Measurements from ENCODE around the gene UQCRHL.

The UQCRHL gene

DNA sequence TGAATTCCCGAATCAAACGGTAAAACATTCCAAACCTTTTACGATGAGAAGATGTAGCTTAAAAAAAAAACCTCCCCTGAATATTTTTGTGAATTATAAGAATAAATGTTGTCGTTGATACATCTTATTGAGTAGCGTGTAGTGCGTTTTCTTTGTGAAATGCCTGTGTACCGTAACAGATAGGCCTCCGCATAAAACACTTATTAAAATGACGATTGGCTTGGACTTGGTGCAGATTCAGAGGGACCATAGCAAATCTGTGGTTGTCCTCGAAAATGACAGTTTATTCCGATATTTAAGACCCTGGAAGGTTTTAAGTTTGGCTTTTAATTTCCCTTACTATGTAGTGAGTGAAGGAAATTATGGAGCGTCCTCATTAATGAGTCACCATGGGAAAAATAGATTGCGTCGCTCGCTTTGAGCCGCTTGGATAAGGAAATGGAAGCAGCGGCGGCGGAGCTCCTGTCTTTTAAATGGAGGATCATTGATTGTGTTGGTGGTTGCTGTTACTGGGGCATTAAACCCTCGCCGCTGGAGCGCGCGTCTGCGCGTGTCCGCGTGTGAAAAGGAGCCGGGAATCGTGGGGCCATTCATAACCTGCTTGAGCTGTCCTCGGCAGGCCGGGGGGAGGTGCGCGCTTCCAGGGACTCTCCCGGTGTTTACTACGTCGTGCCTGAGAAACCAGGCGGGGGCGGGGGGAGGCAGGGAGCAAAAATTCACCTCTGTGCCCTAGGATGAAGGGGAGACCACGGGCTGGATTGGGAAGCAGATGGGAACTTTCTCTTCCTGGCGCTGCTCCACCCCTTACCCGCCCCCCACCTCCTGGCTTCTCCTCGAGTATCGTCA, 41.7 kb upstream of the UQCRHL start:
- Histone ChIP-seq H3K27ac (ENCODE audit: low read length) (peak overlapping the region; percentile 61), H3K9ac (ENCODE audit: low read length) (peak overlapping the region; percentile 76), H3K4me3 (ENCODE audit: low read length) (peak overlapping the region; percentile 90), H3K4me2 (ENCODE audit: low read length) (peak overlapping the region; percentile 99), H3K4me1 (ENCODE audit: low read length) (peaks cover 40% of the 10 kb centered on the region), H3K27me3 (ENCODE audit: low read depth, low read length) (no peaks in the 10 kb centered on the region), H2AFZ (ENCODE audit: low read depth, low read length) (no peak overlapping the region), H3K36me3 (replicated peaks; ENCODE audit: low read depth, low read length) (no peaks in the 10 kb centered on the region), H3K79me2 (ENCODE audit: low read length) (peaks cover 64% of the 10 kb centered on the region), H4K20me1 (ENCODE audit: insufficient read depth, low read length) (peaks cover 5% of the 10 kb centered on the region), H3K9me3 (ENCODE audit: insufficient read depth, low read length) (no peaks in the 10 kb centered on the region; the same call in 1 of the 2 replicates)
- TF ChIP-seq EZH2phosphoT487 (IDR thresholded peaks at IDR 0.05; ENCODE audit: low read depth), result no peak
- TF ChIP-seq, protein P1, sequence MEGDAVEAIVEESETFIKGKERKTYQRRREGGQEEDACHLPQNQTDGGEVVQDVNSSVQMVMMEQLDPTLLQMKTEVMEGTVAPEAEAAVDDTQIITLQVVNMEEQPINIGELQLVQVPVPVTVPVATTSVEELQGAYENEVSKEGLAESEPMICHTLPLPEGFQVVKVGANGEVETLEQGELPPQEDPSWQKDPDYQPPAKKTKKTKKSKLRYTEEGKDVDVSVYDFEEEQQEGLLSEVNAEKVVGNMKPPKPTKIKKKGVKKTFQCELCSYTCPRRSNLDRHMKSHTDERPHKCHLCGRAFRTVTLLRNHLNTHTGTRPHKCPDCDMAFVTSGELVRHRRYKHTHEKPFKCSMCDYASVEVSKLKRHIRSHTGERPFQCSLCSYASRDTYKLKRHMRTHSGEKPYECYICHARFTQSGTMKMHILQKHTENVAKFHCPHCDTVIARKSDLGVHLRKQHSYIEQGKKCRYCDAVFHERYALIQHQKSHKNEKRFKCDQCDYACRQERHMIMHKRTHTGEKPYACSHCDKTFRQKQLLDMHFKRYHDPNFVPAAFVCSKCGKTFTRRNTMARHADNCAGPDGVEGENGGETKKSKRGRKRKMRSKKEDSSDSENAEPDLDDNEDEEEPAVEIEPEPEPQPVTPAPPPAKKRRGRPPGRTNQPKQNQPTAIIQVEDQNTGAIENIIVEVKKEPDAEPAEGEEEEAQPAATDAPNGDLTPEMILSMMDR (IDR thresholded peaks at IDR 0.05; ENCODE audit: low read depth, low read length), result no peak

DNA sequence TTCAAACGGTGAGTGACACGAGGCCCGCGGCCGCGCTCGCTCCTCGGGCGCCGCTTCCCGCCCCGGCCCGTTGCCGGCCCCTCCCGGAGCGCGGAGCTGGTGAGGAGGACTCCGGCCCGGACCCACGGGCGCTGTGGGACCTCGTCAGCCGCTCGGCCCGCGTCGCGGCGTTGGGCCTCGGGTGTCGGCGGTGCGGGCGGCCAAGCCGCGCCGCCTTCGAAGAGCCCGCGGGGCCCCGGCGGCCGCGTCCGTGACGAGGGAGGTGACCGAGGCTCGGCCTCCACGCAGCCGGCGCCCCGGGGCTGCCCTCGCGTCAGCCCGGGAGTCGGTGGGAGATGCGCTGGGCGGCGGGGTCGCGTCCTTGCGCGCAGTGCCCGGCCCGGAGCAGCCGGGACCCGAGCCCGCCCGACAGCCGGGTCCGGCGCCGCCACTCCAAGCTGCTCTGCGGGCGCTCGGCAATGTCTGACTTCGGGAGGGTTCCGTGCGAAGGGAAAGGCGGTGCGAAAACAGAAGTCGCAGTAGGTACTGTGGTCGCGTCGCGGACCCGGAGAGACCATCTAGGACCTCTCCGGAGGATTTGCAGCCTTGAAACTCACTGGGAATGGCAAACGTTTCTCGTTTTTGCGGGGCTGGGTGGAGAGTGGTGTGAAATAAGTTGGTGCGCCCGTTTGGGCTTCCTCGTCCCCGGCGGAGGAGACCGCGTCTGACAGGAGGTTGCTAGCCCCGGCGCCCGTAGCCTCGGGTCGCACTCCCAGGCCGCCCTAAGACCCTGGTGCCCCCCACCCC, 40.9 kb upstream of the UQCRHL start:
- Histone ChIP-seq H3K4me2 (ENCODE audit: low read length) (peak overlapping the region; percentile 99), H3K27me3 (ENCODE audit: low read depth, low read length) (no peaks in the 10 kb centered on the region), H4K20me1 (ENCODE audit: insufficient read depth, low read length) (peaks cover 5% of the 10 kb centered on the region), H3K9me3 (ENCODE audit: insufficient read depth, low read length) (no peaks in the 10 kb centered on the region; the same call in 1 of the 2 replicates), H3K79me2 (ENCODE audit: low read length) (peaks cover 56% of the 10 kb centered on the region), H3K9ac (ENCODE audit: low read length) (peak overlapping the region; percentile 76), H3K4me3 (ENCODE audit: low read length) (peak overlapping the region; percentile 90), H3K4me1 (ENCODE audit: low read length) (peaks cover 46% of the 10 kb centered on the region), H3K36me3 (replicated peaks; ENCODE audit: low read depth, low read length) (no peaks in the 10 kb centered on the region), H3K27ac (ENCODE audit: low read length) (peak overlapping the region; percentile 61), H2AFZ (ENCODE audit: low read depth, low read length) (no peak overlapping the region)
- TF ChIP-seq, protein P1 (IDR thresholded peaks at IDR 0.05; ENCODE audit: low read depth, low read length), result no peak
- TF ChIP-seq EZH2phosphoT487 (IDR thresholded peaks at IDR 0.05; ENCODE audit: low read depth), result no peak

DNA sequence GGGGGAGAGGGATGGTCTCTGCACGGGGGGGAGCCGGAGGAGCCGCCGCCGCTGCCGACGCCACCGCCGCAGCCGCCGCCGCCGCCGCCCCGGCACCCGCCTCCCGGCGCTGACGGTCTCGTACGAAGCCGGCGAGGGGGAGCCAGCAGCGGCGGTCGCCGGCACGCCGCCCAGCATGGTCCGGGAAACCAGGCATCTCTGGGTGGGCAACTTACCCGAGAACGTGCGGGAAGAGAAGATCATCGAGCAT, 40.4 kb upstream of the UQCRHL start:
- peaks cover 5% of the 10 kb centered on the region for H4K20me1 ChIP-seq (ENCODE audit: insufficient read depth, low read length)
- no peak overlapping the region for H2AFZ ChIP-seq (ENCODE audit: low read depth, low read length)
- peaks cover 51% of the 10 kb centered on the region for H3K79me2 ChIP-seq (ENCODE audit: low read length)
- H3K4me2 ChIP-seq (ENCODE audit: low read length), result peak overlapping the region; percentile 99
- H3K4me3 ChIP-seq (ENCODE audit: low read length), result peak overlapping the region; percentile 90
- H3K4me1 ChIP-seq (ENCODE audit: low read length), result peaks cover 46% of the 10 kb centered on the region
- H3K36me3 ChIP-seq (replicated peaks; ENCODE audit: low read depth, low read length), result no peaks in the 10 kb centered on the region
- H3K9me3 ChIP-seq (ENCODE audit: insufficient read depth, low read length), result no peaks in the 10 kb centered on the region; the same call in 1 of the 2 replicates
- TF ChIP-seq, protein P1 (IDR thresholded peaks at IDR 0.05; ENCODE audit: low read depth, low read length), result no peak
- H3K27ac ChIP-seq (ENCODE audit: low read length), result peak overlapping the region; percentile 61
- no peaks in the 10 kb centered on the region for H3K27me3 ChIP-seq (ENCODE audit: low read depth, low read length)
- H3K9ac ChIP-seq (ENCODE audit: low read length), result peak overlapping the region; percentile 76
